ENCODE data around the gene FGFR4.
"Not testable (repeated sequence)": the region's sequence is repeated elsewhere in the genome, so short reads cannot be mapped to it uniquely, and the experiment has no call there.

DNA sequence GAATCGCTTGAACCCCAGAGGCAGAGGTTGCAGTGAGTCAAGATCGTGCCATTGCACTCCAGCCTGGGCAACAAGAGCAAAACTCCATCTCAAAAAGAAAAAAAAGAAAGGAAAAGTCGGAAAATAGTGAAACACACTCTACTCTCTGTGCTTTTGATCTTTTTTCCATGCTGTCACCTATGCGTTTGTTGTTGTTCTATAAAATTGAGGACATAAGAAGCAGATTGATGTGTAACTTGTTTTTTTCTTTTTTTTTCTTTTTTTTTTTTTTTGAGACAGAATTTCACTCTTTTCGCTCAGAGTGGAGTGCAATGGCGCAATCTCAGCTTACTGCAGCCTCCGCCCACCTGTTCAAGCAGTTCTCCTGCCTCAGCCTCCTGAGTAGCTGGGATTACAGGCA is 38.2 kb upstream of the FGFR4 start:
- not testable (repeated sequence) for TF ChIP-seq SIN3A (IDR thresholded peaks at IDR 0.05; ENCODE audit: borderline replicate concordance, low read depth, low read length); EZH2phosphoT487 (IDR thresholded peaks at IDR 0.05; ENCODE audit: borderline replicate concordance, low read depth); RAD21 (IDR thresholded peaks at IDR 0.05; ENCODE audit: low read length); GABPA (IDR thresholded peaks at IDR 0.05; ENCODE audit: low read depth); RCOR1 (IDR thresholded peaks at IDR 0.05; ENCODE audit: low read length); TEAD4 (IDR thresholded peaks at IDR 0.05; ENCODE audit: borderline replicate concordance, insufficient read depth); MXI1 (IDR thresholded peaks at IDR 0.05; ENCODE audit: low read depth, low read length)
- TF ChIP-seq, protein P1, sequence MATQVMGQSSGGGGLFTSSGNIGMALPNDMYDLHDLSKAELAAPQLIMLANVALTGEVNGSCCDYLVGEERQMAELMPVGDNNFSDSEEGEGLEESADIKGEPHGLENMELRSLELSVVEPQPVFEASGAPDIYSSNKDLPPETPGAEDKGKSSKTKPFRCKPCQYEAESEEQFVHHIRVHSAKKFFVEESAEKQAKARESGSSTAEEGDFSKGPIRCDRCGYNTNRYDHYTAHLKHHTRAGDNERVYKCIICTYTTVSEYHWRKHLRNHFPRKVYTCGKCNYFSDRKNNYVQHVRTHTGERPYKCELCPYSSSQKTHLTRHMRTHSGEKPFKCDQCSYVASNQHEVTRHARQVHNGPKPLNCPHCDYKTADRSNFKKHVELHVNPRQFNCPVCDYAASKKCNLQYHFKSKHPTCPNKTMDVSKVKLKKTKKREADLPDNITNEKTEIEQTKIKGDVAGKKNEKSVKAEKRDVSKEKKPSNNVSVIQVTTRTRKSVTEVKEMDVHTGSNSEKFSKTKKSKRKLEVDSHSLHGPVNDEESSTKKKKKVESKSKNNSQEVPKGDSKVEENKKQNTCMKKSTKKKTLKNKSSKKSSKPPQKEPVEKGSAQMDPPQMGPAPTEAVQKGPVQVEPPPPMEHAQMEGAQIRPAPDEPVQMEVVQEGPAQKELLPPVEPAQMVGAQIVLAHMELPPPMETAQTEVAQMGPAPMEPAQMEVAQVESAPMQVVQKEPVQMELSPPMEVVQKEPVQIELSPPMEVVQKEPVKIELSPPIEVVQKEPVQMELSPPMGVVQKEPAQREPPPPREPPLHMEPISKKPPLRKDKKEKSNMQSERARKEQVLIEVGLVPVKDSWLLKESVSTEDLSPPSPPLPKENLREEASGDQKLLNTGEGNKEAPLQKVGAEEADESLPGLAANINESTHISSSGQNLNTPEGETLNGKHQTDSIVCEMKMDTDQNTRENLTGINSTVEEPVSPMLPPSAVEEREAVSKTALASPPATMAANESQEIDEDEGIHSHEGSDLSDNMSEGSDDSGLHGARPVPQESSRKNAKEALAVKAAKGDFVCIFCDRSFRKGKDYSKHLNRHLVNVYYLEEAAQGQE (IDR thresholded peaks at IDR 0.05; ENCODE audit: low read depth, low read length) = not testable (repeated sequence)
- TF ChIP-seq, protein P2, sequence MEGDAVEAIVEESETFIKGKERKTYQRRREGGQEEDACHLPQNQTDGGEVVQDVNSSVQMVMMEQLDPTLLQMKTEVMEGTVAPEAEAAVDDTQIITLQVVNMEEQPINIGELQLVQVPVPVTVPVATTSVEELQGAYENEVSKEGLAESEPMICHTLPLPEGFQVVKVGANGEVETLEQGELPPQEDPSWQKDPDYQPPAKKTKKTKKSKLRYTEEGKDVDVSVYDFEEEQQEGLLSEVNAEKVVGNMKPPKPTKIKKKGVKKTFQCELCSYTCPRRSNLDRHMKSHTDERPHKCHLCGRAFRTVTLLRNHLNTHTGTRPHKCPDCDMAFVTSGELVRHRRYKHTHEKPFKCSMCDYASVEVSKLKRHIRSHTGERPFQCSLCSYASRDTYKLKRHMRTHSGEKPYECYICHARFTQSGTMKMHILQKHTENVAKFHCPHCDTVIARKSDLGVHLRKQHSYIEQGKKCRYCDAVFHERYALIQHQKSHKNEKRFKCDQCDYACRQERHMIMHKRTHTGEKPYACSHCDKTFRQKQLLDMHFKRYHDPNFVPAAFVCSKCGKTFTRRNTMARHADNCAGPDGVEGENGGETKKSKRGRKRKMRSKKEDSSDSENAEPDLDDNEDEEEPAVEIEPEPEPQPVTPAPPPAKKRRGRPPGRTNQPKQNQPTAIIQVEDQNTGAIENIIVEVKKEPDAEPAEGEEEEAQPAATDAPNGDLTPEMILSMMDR (IDR thresholded peaks at IDR 0.05) = not testable (repeated sequence)
- TF ChIP-seq, protein P3, sequence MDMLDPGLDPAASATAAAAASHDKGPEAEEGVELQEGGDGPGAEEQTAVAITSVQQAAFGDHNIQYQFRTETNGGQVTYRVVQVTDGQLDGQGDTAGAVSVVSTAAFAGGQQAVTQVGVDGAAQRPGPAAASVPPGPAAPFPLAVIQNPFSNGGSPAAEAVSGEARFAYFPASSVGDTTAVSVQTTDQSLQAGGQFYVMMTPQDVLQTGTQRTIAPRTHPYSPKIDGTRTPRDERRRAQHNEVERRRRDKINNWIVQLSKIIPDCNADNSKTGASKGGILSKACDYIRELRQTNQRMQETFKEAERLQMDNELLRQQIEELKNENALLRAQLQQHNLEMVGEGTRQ (IDR thresholded peaks at IDR 0.05; ENCODE audit: borderline replicate concordance, low read depth, low read length) = not testable (repeated sequence)
